Neural crest cell (in vitro differentiated cells): Measurements from ENCODE around the gene NUP210. TPM values are rescaled to one million over a fixed set of nuclear protein-coding genes. Genes with fewer than 3 reads are reported as not detected.

Experiments used
- DNase-seq: peaks from one replicate; pipeline ENCODE4 v3.0.0; 2021; ENCODE audit warnings: low read depth, mixed read lengths, low spot score
- H3K27ac Mint-ChIP-seq: one replicate; pipeline ENCODE4 v1.8.0; 2021; ENCODE audit warnings: mild to moderate bottlenecking, mixed read lengths; ENCODE audit not compliant: unreplicated experiment
- H3K27me3 Mint-ChIP-seq: 2 replicates; pipeline ENCODE4 v1.8.0; 2021; ENCODE audit warnings: low read depth, mild to moderate bottlenecking, mixed read lengths
- H3K36me3 Mint-ChIP-seq: 2 replicates; pipeline ENCODE4 v1.8.0; 2021; ENCODE audit warnings: low read depth, mild to moderate bottlenecking, mixed read lengths
- H3K4me1 Mint-ChIP-seq: 2 replicates; pipeline ENCODE4 v1.8.0; 2021; ENCODE audit warnings: mixed read lengths
- H3K4me3 Mint-ChIP-seq: one replicate; pipeline ENCODE4 v1.8.0; 2021; ENCODE audit warnings: mild to moderate bottlenecking, mixed read lengths
- H3K9me3 Mint-ChIP-seq: 2 replicates; pipeline ENCODE4 v1.8.0; 2021; ENCODE audit warnings: mixed read lengths
- CTCF ChIP-seq: fragments of 200-600 bp; sonication (generic); conservative IDR thresholded peaks from 2 replicates; pipeline ENCODE4 v1.5.0; 2021; ENCODE audit warnings: antibody characterized with exemption, mild to moderate bottlenecking
- total RNA-seq: library from RNA; stranded (reverse); gene quantifications from 2 replicates; pipeline ENCODE4 v1.2.1, GENCODE V29; 2021

Gene NUP210
- total RNA-seq, 1 donor from 2014 or later: 59.4 TPM

GRCh38 chr3:13419505-13420044, 547 bp downstream of the NUP210 start:
- no peaks in the 10 kb centered on the region for H3K36me3 Mint-ChIP-seq
- H3K4me3 Mint-ChIP-seq: peak overlapping the region; percentile 85
- peaks cover 3% of the 10 kb centered on the region for H3K27me3 Mint-ChIP-seq
- DNase-seq: peak; percentile 26
- H3K27ac Mint-ChIP-seq: no peak overlapping the region
- H3K9me3 Mint-ChIP-seq: no peaks in the 10 kb centered on the region
- TF ChIP-seq CTCF: no peak
- peaks cover 25% of the 10 kb centered on the region for H3K4me1 Mint-ChIP-seq

- no peak for TF ChIP-seq CTCF
- Mint-ChIP-seq H3K9me3 (no peaks in the 10 kb centered on the region), H3K36me3 (no peaks in the 10 kb centered on the region), H3K27me3 (peaks cover 3% of the 10 kb centered on the region), H3K4me1 (peaks cover 27% of the 10 kb centered on the region), H3K27ac (no peak overlapping the region), H3K4me3 (peak overlapping the region; percentile 85)
- DNase-seq: no peak
These were observed 2.8 kb downstream of the NUP210 start for GRCh38 chr3:13417166-13417947.

- H3K36me3 Mint-ChIP-seq: no peaks in the 10 kb centered on the region
- no peak for DNase-seq
- H3K4me3 Mint-ChIP-seq: peak overlapping the region; percentile 76
- no peak overlapping the region for H3K27ac Mint-ChIP-seq
- no peaks in the 10 kb centered on the region for H3K9me3 Mint-ChIP-seq
- peak; percentile 43 for TF ChIP-seq CTCF
- peaks cover 3% of the 10 kb centered on the region for H3K27me3 Mint-ChIP-seq
- H3K4me1 Mint-ChIP-seq: peaks cover 27% of the 10 kb centered on the region
These were observed 3.9 kb downstream of the NUP210 start for GRCh38 chr3:13415997-13416793.

- H3K9me3 Mint-ChIP-seq: no peaks in the 10 kb centered on the region
- H3K27me3 Mint-ChIP-seq: no peaks in the 10 kb centered on the region
- no peak overlapping the region for H3K4me3 Mint-ChIP-seq
- H3K4me1 Mint-ChIP-seq: peaks cover 21% of the 10 kb centered on the region
- TF ChIP-seq CTCF: no peak
- DNase-seq: no peak
- H3K36me3 Mint-ChIP-seq: no peaks in the 10 kb centered on the region
- H3K27ac Mint-ChIP-seq: peak overlapping the region; percentile 88
These were observed 4.7 kb downstream of the NUP210 start for GRCh38 chr3:13415236-13415986.

GRCh38 chr3:13414040-13414729, 5.9 kb downstream of the NUP210 start:
- no peak for DNase-seq

More at GRCh38 chr3:13414040-13414729, 5.9 kb downstream of the NUP210 start:
- Mint-ChIP-seq H3K9me3 (no peaks in the 10 kb centered on the region), H3K4me3 (no peak overlapping the region), H3K27me3 (no peaks in the 10 kb centered on the region), H3K36me3 (peaks cover under 1% of the 10 kb centered on the region), H3K27ac (peak overlapping the region; percentile 43), H3K4me1 (peaks cover 18% of the 10 kb centered on the region)
- no peak for TF ChIP-seq CTCF
